DND-41 (cell line): ENCODE results near the gene CCDC93.

Experiments
- EZH2 ChIP-seq: IDR thresholded peaks from 3 replicates; pipeline ENCODE4 v1.6.1; 2012; ENCODE audit warnings: borderline replicate concordance, low read depth, mild to moderate bottlenecking, moderate library complexity, low read length, inconsistent platforms; ENCODE audit not compliant: severe bottlenecking
- TF ChIP-seq, protein P1 (sequence below): IDR thresholded peaks from 2 replicates; pipeline ENCODE4 v1.5.1; 2012; ENCODE audit warnings: borderline replicate concordance, low read length, moderate library complexity, mild to moderate bottlenecking; ENCODE audit not compliant: poor library complexity, severe bottlenecking; ENCODE audit errors: extremely low read depth

- TF ChIP-seq, protein P1, sequence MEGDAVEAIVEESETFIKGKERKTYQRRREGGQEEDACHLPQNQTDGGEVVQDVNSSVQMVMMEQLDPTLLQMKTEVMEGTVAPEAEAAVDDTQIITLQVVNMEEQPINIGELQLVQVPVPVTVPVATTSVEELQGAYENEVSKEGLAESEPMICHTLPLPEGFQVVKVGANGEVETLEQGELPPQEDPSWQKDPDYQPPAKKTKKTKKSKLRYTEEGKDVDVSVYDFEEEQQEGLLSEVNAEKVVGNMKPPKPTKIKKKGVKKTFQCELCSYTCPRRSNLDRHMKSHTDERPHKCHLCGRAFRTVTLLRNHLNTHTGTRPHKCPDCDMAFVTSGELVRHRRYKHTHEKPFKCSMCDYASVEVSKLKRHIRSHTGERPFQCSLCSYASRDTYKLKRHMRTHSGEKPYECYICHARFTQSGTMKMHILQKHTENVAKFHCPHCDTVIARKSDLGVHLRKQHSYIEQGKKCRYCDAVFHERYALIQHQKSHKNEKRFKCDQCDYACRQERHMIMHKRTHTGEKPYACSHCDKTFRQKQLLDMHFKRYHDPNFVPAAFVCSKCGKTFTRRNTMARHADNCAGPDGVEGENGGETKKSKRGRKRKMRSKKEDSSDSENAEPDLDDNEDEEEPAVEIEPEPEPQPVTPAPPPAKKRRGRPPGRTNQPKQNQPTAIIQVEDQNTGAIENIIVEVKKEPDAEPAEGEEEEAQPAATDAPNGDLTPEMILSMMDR, result no peak
- no peak for TF ChIP-seq EZH2
Measured at GRCh38 chr2:117977696-117978095, 36.2 kb downstream of the CCDC93 start.
